HCT116 (cell line): ENCODE measurements around the gene KCNQ1OT1. TPM values are rescaled to one million over a fixed set of nuclear protein-coding genes. Genes with fewer than 3 reads are reported as not detected.

Experiments
- ATAC-seq: fragments of 200-7000 bp; cut with Tn5 transposase; 2 replicates; pipeline ENCODE4 v1.9.1; 2020; ENCODE audit warnings: mild to moderate bottlenecking, moderate library complexity
- BruUV-seq: library from RNA; stranded (reverse); fragments of 400-500 nt; replicated peaks from 2 replicates; lab custom pipeline; 2021; lab: Mats Ljungman, UMichigan
- CTCF ChIA-PET: fragments of 300-600 bp; sonication (Branson Sonifier 250); formaldehyde crosslinking; loops from one replicate; lab custom pipeline; 2021; ENCODE audit warnings: antibody characterized with exemption; lab: Charles Lee
- POLR2A ChIA-PET: fragments of 300-600, 350-600 bp; sonication (Branson Sonifier 250); formaldehyde crosslinking; loops from one replicate; lab custom pipeline; 2021; ENCODE audit warnings: antibody characterized with exemption; lab: Charles Lee
- RAD21 ChIA-PET, 2 experiments: fragments of 300-600 bp; sonication (Branson Sonifier 250); formaldehyde crosslinking; loops; one replicate each; lab custom pipeline; 2023; ENCODE audit warnings: low total read pairs in 2 of 2; ENCODE audit not compliant: uncharacterized antibody in 2 of 2, unreplicated experiment in 2 of 2, low non-redundant PET in 1 of 2; lab: Charles Lee
- DNase-seq: peaks from one replicate; pipeline ENCODE4 v3.0.0-alpha.2; 2010; ENCODE audit warnings: low read depth, low spot score
- H2AFZ ChIP-seq: fragments of 200-600 bp; shearing (Covaris generic), sonication (generic); 2 replicates; pipeline ENCODE4 v1.6.1; 2017; ENCODE audit warnings: low read depth, mixed run types, mixed read lengths, antibody characterized with exemption, low read length; ENCODE audit not compliant: poor library complexity, severe bottlenecking
- H3K27ac ChIP-seq: 2 replicates; pipeline ENCODE4 v1.5.1; 2012; ENCODE audit warnings: low read depth, low read length
- H3K27me3 ChIP-seq: fragments of 200-600 bp; sonication (generic); 2 replicates; pipeline ENCODE4 v1.6.1; 2016; ENCODE audit warnings: mixed run types, low read length, mixed read lengths; ENCODE audit not compliant: insufficient read depth
- H3K36me3 ChIP-seq, 2 experiments: fragments of 200-500 bp in 1 of 2; fragments of 200-600 bp in 1 of 2; sonication (Bioruptor generic) in 1 of 2; sonication (generic) in 1 of 2; 2 replicates each; pipeline versions ENCODE4 v1.5.1 to v1.6.1; 2014 to 2016; ENCODE audit warnings: low read length in 2 of 2, inconsistent platforms in 1 of 2, mixed read lengths in 1 of 2, mixed run types in 1 of 2; ENCODE audit not compliant: insufficient read depth in 2 of 2, control insufficient read depth in 1 of 2
- H3K4me1 ChIP-seq, 2 experiments: fragments of 200-600 bp in 1 of 2; sonication (generic) in 1 of 2; 2 replicates each; pipeline versions ENCODE4 v1.5.1 to v1.6.1; 2012 to 2017; ENCODE audit warnings: low read length in 2 of 2, inconsistent platforms in 1 of 2, mild to moderate bottlenecking in 1 of 2, mixed read lengths in 1 of 2, mixed run types in 1 of 2, moderate library complexity in 1 of 2; ENCODE audit not compliant: insufficient read depth in 2 of 2, control insufficient read depth in 1 of 2
- H3K4me2 ChIP-seq: fragments of 200-600 bp; sonication (generic); 2 replicates; pipeline ENCODE4 v1.6.1; 2017; ENCODE audit warnings: mixed run types, low read length, mixed read lengths
- H3K4me3 ChIP-seq, 2 experiments: fragments of 200-600 bp in 1 of 2; sonication (generic) in 1 of 2; replicated peaks in 1 of 2; 2 replicates each; pipeline ENCODE4 v1.5.1; 2011 to 2016; ENCODE audit warnings: low read length in 2 of 2, control low read depth in 1 of 2, low read depth in 1 of 2, mild to moderate bottlenecking in 1 of 2, mixed read lengths in 1 of 2, mixed run types in 1 of 2
- H3K79me2 ChIP-seq: fragments of 200-600 bp; sonication (generic); 2 replicates; pipeline ENCODE4 v1.6.1; 2017; ENCODE audit warnings: mild to moderate bottlenecking, mixed run types, low read length, moderate library complexity, mixed read lengths; ENCODE audit not compliant: insufficient read depth
- H3K9ac ChIP-seq: fragments of 200-600 bp; sonication (generic); 2 replicates; pipeline ENCODE4 v1.6.1; 2016; ENCODE audit warnings: low read length, mixed read lengths
- H3K9me2 ChIP-seq: fragments of 200-600 bp; sonication (generic), shearing (Covaris generic); 2 replicates; pipeline ENCODE4 v1.6.1; 2017; ENCODE audit warnings: mixed run types, mild to moderate bottlenecking, moderate library complexity; ENCODE audit not compliant: insufficient read depth
- H3K9me3 ChIP-seq, 2 experiments: fragments of 200-500 bp in 1 of 2; fragments of 200-600 bp in 1 of 2; sonication (Bioruptor generic) in 1 of 2; sonication (generic) in 1 of 2; 2 replicates each; pipeline ENCODE4 v1.6.1; 2014 to 2017; ENCODE audit warnings: low read length in 2 of 2, mixed read lengths in 2 of 2, inconsistent platforms in 1 of 2, low read depth in 1 of 2, mild to moderate bottlenecking in 1 of 2, mixed run types in 1 of 2, moderate library complexity in 1 of 2; ENCODE audit not compliant: control insufficient read depth in 1 of 2, insufficient read depth in 1 of 2
- H4K20me1 ChIP-seq: fragments of 200-600 bp; sonication (generic), shearing (Covaris generic); 2 replicates; pipeline ENCODE4 v1.6.1; 2017; ENCODE audit warnings: mixed run types, mild to moderate bottlenecking, moderate library complexity; ENCODE audit not compliant: insufficient read depth
- ATF3 ChIP-seq: IDR thresholded peaks from 2 replicates; pipeline ENCODE4 v1.6.1; 2012
- CTCF ChIP-seq, 3 experiments: fragments of 200-600 bp in 1 of 3; sonication (generic) in 1 of 3; IDR thresholded peaks in 2 of 3; conservative IDR thresholded peaks in 1 of 3; 2 replicates each; pipeline ENCODE4 v1.5.1; 2012 to 2017; ENCODE audit warnings: low read depth in 2 of 3, low read length in 2 of 3, antibody characterized with exemption in 1 of 3, borderline replicate concordance in 1 of 3, control low read depth in 1 of 3, mild to moderate bottlenecking in 1 of 3, mixed read lengths in 1 of 3, mixed run types in 1 of 3, moderate library complexity in 1 of 3; ENCODE audit not compliant: insufficient read depth in 1 of 3
- EGR1 ChIP-seq: IDR thresholded peaks from 2 replicates; pipeline ENCODE4 v1.6.1; 2012; ENCODE audit warnings: low read depth
- ELF1 ChIP-seq: IDR thresholded peaks from 2 replicates; pipeline ENCODE4 v1.6.1; 2012; ENCODE audit warnings: low read depth, borderline replicate concordance
- EZH2phosphoT487 ChIP-seq: fragments of 200-600 bp; IDR thresholded peaks from 2 replicates; pipeline ENCODE4 v1.6.1; 2018; ENCODE audit warnings: antibody characterized with exemption, borderline replicate concordance
- FOSL1 ChIP-seq: IDR thresholded peaks from 2 replicates; pipeline ENCODE4 v1.6.1; 2012; ENCODE audit warnings: low read depth
- POLR2A ChIP-seq: IDR thresholded peaks from 2 replicates; pipeline ENCODE4 v1.7.0; 2011; ENCODE audit warnings: borderline replicate concordance; ENCODE audit not compliant: insufficient read depth, insufficient read length; ENCODE audit errors: extremely low read depth
- RAD21 ChIP-seq: IDR thresholded peaks from 2 replicates; pipeline ENCODE4 v1.6.1; 2012; ENCODE audit warnings: low read depth, mild to moderate bottlenecking
- REST ChIP-seq: IDR thresholded peaks from 2 replicates; pipeline ENCODE4 v1.6.1; 2012; ENCODE audit warnings: low read depth
- SIN3A ChIP-seq: IDR thresholded peaks from 2 replicates; pipeline ENCODE4 v1.6.1; 2012; ENCODE audit warnings: low read depth
- ZFX ChIP-seq: fragments of 450-650 bp; IDR thresholded peaks from 2 replicates; pipeline ENCODE4 v1.6.1; 2017
- intact Hi-C: fragments of 100-400 bp; cut with micrococcal nuclease; formaldehyde crosslinking; loops from 2 replicates; pipeline ENCODE4 v1.10.0; 2022
- total RNA-seq: library from RNA; stranded (reverse); gene quantifications from one replicate; pipeline ENCODE4 v1.2.1, GENCODE V29; 2021; ENCODE audit not compliant: unreplicated experiment

The KCNQ1OT1 gene
- total RNA-seq, 1 experiment from 2014 or later = 1.1 TPM

GRCh38 chr11:2653198-2653551, 46.6 kb downstream of the KCNQ1OT1 start:
- TF ChIP-seq EZH2phosphoT487 (no peak), REST (no peak), ELF1 (no peak), CTCF (IDR thresholded peaks at IDR 0.05 in 2 of 3, conservative IDR thresholded peaks at IDR 0.05 in 1 of 3; ENCODE audit: borderline replicate concordance in 1 of 3, insufficient read depth in 1 of 3, low read depth in 2 of 3, low read length in 2 of 3) (no peak), ZFX (no peak), SIN3A (no peak), RAD21 (no peak), EGR1 (no peak), ATF3 (no peak), FOSL1 (no peak), POLR2A (no peak)
- no peaks in the 10 kb centered on the region for H3K4me1 ChIP-seq
- ChIA-PET CTCF (no interaction called here), RAD21 (no interaction called here), POLR2A (no interaction called here)
- H3K4me2 ChIP-seq = no peak overlapping the region
- ATAC-seq = no peak
- H3K27me3 ChIP-seq = no peaks in the 10 kb centered on the region
- no peaks in the 10 kb centered on the region for H3K79me2 ChIP-seq
- H3K9ac ChIP-seq = no peak overlapping the region
- H4K20me1 ChIP-seq = no peaks in the 10 kb centered on the region
- DNase-seq = no peak
- no peak overlapping the region for H3K27ac ChIP-seq
- H2AFZ ChIP-seq = no peak overlapping the region
- H3K36me3 ChIP-seq = no peaks in the 10 kb centered on the region
- intact Hi-C loops = no loop called here
- H3K9me2 ChIP-seq = no peaks in the 10 kb centered on the region
- peaks cover 5 to 10% of the 10 kb centered on the region in 2 experiments; a peak in 2 of 4 replicates for H3K9me3 ChIP-seq
- H3K4me3 ChIP-seq = no peak overlapping the region
- BruUV-seq = no TSS peak
